ENCODE results near the gene HAO2.

HAO2 gene

GRCh38 chr1:119420638-119421037, 52.1 kb downstream of the HAO2 start:
- ATAC-seq, result no peak
- TF ChIP-seq TSHZ2 (CRISPR knock-in tag; IDR thresholded peaks at IDR 0.05), result no peak
- TF ChIP-seq PPARA (CRISPR knock-in tag; IDR thresholded peaks at IDR 0.05; ENCODE audit: borderline replicate concordance), result no peak
- TF ChIP-seq ZNF8 (CRISPR knock-in tag; IDR thresholded peaks at IDR 0.05), result no peak
- TF ChIP-seq ZNF70 (CRISPR knock-in tag; IDR thresholded peaks at IDR 0.05), result no peak
- no peak for TF ChIP-seq ISL1 (CRISPR knock-in tag; IDR thresholded peaks at IDR 0.05)
- TF ChIP-seq TCF4 (CRISPR knock-in tag; IDR thresholded peaks at IDR 0.05; ENCODE audit: borderline replicate concordance), result no peak
- TF ChIP-seq BACH2 (CRISPR knock-in tag; IDR thresholded peaks at IDR 0.05; ENCODE audit: borderline replicate concordance), result no peak
- no peak for TF ChIP-seq RARB (CRISPR knock-in tag; IDR thresholded peaks at IDR 0.05)
- no peak for TF ChIP-seq ESRRG (CRISPR knock-in tag; IDR thresholded peaks at IDR 0.05)
- TF ChIP-seq CSDC2 (CRISPR knock-in tag; IDR thresholded peaks at IDR 0.05), result no peak
- TF ChIP-seq ZFP30 (CRISPR knock-in tag; IDR thresholded peaks at IDR 0.05), result no peak

GRCh38 chr1:119422631-119423030, 54.0 kb downstream of the HAO2 start:
- no peak for ATAC-seq
- TF ChIP-seq OSR1 (CRISPR knock-in tag; IDR thresholded peaks at IDR 0.05) (no peak), RARB (CRISPR knock-in tag; IDR thresholded peaks at IDR 0.05) (no peak), ARNTL (CRISPR knock-in tag; IDR thresholded peaks at IDR 0.05; ENCODE audit: borderline replicate concordance, low read depth) (no peak), CREB5 (CRISPR knock-in tag; IDR thresholded peaks at IDR 0.05; ENCODE audit: low read depth) (no peak), ZC3H10 (CRISPR knock-in tag; IDR thresholded peaks at IDR 0.05) (no peak), ZFP30 (CRISPR knock-in tag; IDR thresholded peaks at IDR 0.05) (no peak), ZNF8 (CRISPR knock-in tag; IDR thresholded peaks at IDR 0.05) (no peak), TSHZ2 (CRISPR knock-in tag; IDR thresholded peaks at IDR 0.05) (no peak), GLIS3 (CRISPR knock-in tag; IDR thresholded peaks at IDR 0.05) (no peak), ESRRG (CRISPR knock-in tag; IDR thresholded peaks at IDR 0.05) (no peak), ZFP3 (CRISPR knock-in tag; IDR thresholded peaks at IDR 0.05) (no peak), TOX (CRISPR knock-in tag; IDR thresholded peaks at IDR 0.05; ENCODE audit: borderline replicate concordance) (no peak), PPARA (CRISPR knock-in tag; IDR thresholded peaks at IDR 0.05; ENCODE audit: borderline replicate concordance) (no peak)

GRCh38 chr1:119428991-119429390, 60.4 kb downstream of the HAO2 start:
- ATAC-seq, result no peak
- TF ChIP-seq ZNF565 (CRISPR knock-in tag; conservative IDR thresholded peaks at IDR 0.05; ENCODE audit: low read depth) (no peak), PATZ1 (CRISPR knock-in tag; IDR thresholded peaks at IDR 0.05; ENCODE audit: borderline replicate concordance) (no peak), BACH2 (CRISPR knock-in tag; IDR thresholded peaks at IDR 0.05; ENCODE audit: borderline replicate concordance) (no peak), TOX (CRISPR knock-in tag; IDR thresholded peaks at IDR 0.05; ENCODE audit: borderline replicate concordance) (no peak), ZC3H10 (CRISPR knock-in tag; IDR thresholded peaks at IDR 0.05) (no peak), POU6F1 (CRISPR knock-in tag; IDR thresholded peaks at IDR 0.05; ENCODE audit: borderline replicate concordance, low read depth) (no peak), ZNF8 (CRISPR knock-in tag; IDR thresholded peaks at IDR 0.05) (no peak), ARNTL (CRISPR knock-in tag; IDR thresholded peaks at IDR 0.05; ENCODE audit: borderline replicate concordance, low read depth) (no peak), ISL1 (CRISPR knock-in tag; IDR thresholded peaks at IDR 0.05) (no peak), CSDC2 (CRISPR knock-in tag; IDR thresholded peaks at IDR 0.05) (no peak), ESRRG (CRISPR knock-in tag; IDR thresholded peaks at IDR 0.05) (no peak), RARB (CRISPR knock-in tag; IDR thresholded peaks at IDR 0.05) (no peak), TSHZ2 (CRISPR knock-in tag; IDR thresholded peaks at IDR 0.05) (no peak), PPARA (CRISPR knock-in tag; IDR thresholded peaks at IDR 0.05; ENCODE audit: borderline replicate concordance) (no peak), TCF4 (CRISPR knock-in tag; IDR thresholded peaks at IDR 0.05; ENCODE audit: borderline replicate concordance) (no peak), CREB5 (CRISPR knock-in tag; IDR thresholded peaks at IDR 0.05; ENCODE audit: low read depth) (no peak), ZFP3 (CRISPR knock-in tag; IDR thresholded peaks at IDR 0.05) (no peak)

Measured in SK-N-SH treated with all-trans-retinoic acid at 6 μM for 48 hours (cell line).